ENCODE results near the gene MGAT2. TPM values are rescaled to one million over a fixed set of nuclear protein-coding genes. Genes with fewer than 3 reads are reported as not detected.

Gene MGAT2
- total and polyA plus RNA-seq, 4 donors, result 10.5 to 44.0 (median 28.7) TPM

DNA sequence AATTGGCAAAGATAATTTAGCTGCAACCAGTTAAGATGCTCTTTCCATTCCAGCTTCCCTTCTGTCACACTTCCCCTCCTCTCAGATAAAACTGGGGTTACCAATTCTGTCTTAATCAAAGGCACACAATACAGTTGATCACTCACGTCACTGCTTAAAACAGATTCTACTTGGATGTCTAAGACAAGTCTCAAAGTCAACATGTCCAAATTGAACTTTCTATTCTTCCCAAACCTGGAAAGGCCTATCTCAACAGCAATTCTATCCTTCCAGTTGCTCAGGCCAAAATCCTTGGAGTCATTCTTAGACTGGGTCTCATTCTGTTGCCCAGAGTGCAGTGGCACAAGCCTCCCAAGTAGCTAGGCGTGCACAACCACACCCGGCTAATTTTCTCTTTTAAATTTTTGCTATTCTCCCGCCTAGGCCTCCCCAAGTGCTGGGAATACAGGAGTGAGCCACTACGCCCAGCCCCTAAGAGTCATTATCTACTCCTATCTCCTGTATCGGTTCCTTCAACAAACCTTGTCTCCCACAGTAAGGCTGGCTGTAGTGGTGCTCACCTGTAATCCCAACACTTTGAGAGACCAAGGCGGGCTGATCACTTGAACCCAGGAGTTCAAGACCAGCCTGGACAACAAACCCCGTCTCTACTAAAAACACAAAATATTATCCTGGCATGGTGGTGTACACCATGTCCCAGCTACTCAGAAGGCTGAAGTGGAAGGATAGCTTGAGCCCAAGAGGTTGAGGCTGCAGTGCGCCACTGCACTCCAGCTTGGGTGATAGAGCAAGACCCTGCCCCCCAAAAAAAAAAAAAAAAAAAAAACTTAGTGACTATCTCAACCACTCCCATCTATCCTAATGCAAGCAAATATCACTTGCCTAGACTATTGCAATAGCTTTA is 39.1 kb upstream of the MGAT2 start:
- TF ChIP-seq, protein P1, sequence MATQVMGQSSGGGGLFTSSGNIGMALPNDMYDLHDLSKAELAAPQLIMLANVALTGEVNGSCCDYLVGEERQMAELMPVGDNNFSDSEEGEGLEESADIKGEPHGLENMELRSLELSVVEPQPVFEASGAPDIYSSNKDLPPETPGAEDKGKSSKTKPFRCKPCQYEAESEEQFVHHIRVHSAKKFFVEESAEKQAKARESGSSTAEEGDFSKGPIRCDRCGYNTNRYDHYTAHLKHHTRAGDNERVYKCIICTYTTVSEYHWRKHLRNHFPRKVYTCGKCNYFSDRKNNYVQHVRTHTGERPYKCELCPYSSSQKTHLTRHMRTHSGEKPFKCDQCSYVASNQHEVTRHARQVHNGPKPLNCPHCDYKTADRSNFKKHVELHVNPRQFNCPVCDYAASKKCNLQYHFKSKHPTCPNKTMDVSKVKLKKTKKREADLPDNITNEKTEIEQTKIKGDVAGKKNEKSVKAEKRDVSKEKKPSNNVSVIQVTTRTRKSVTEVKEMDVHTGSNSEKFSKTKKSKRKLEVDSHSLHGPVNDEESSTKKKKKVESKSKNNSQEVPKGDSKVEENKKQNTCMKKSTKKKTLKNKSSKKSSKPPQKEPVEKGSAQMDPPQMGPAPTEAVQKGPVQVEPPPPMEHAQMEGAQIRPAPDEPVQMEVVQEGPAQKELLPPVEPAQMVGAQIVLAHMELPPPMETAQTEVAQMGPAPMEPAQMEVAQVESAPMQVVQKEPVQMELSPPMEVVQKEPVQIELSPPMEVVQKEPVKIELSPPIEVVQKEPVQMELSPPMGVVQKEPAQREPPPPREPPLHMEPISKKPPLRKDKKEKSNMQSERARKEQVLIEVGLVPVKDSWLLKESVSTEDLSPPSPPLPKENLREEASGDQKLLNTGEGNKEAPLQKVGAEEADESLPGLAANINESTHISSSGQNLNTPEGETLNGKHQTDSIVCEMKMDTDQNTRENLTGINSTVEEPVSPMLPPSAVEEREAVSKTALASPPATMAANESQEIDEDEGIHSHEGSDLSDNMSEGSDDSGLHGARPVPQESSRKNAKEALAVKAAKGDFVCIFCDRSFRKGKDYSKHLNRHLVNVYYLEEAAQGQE (IDR thresholded peaks at IDR 0.05), result no peak
- TF ChIP-seq CTCF (IDR thresholded peaks at IDR 0.05; ENCODE audit: low read depth, low read length, missing input control) (no peak), FOXA1 (IDR thresholded peaks at IDR 0.05) (no peak), RAD21 (IDR thresholded peaks at IDR 0.05) (no peak), TAF1 (conservative IDR thresholded peaks at IDR 0.05) (no peak), GABPA (IDR thresholded peaks at IDR 0.05 in 1 of 2, conservative IDR thresholded peaks at IDR 0.05 in 1 of 2) (no peak), YY1 (IDR thresholded peaks at IDR 0.05) (no peak), EGR1 (IDR thresholded peaks at IDR 0.05; ENCODE audit: low read depth in 2 of 2) (no peak), HNF4G (IDR thresholded peaks at IDR 0.05) (no peak), MAX (IDR thresholded peaks at IDR 0.05) (no peak), NR2F2 (IDR thresholded peaks at IDR 0.05) (no peak), RXRA (IDR thresholded peaks at IDR 0.05) (no peak)
- TF ChIP-seq, protein P2, sequence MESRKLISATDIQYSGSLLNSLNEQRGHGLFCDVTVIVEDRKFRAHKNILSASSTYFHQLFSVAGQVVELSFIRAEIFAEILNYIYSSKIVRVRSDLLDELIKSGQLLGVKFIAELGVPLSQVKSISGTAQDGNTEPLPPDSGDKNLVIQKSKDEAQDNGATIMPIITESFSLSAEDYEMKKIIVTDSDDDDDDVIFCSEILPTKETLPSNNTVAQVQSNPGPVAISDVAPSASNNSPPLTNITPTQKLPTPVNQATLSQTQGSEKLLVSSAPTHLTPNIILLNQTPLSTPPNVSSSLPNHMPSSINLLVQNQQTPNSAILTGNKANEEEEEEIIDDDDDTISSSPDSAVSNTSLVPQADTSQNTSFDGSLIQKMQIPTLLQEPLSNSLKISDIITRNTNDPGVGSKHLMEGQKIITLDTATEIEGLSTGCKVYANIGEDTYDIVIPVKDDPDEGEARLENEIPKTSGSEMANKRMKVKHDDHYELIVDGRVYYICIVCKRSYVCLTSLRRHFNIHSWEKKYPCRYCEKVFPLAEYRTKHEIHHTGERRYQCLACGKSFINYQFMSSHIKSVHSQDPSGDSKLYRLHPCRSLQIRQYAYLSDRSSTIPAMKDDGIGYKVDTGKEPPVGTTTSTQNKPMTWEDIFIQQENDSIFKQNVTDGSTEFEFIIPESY (IDR thresholded peaks at IDR 0.05), result no peak
- TF ChIP-seq, protein P3, sequence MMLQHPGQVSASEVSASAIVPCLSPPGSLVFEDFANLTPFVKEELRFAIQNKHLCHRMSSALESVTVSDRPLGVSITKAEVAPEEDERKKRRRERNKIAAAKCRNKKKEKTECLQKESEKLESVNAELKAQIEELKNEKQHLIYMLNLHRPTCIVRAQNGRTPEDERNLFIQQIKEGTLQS (IDR thresholded peaks at IDR 0.05), result no peak
- peaks cover 4 to 16% (median 7%) of the 10 kb centered on the region in 4 donors for H3K4me1 ChIP-seq (ENCODE audit: control insufficient read depth in 4 of 4, insufficient read depth in 4 of 4, low read length in 3 of 4)
- no peak overlapping the region for H3K27ac ChIP-seq (ENCODE audit: low read depth in 1 of 2, low read length in 2 of 2)
- WGBS, result 94% methylated on average over 9 of the region's 9 CpGs
- no peaks in the 10 kb centered on the region for H3K9me3 ChIP-seq (ENCODE audit: control insufficient read depth in 4 of 4, low read length in 3 of 4)
- H3K27me3 ChIP-seq (ENCODE audit: control insufficient read depth in 4 of 4, insufficient read depth in 4 of 4, low read length in 3 of 4), result no peaks in the 10 kb centered on the region
- no peak for DNase-seq (ENCODE audit: low spot score)
- H3K9ac ChIP-seq (ENCODE audit: low read depth in 1 of 2, low read length in 2 of 2), result no peak overlapping the region
- no peak overlapping the region for H3K4me3 ChIP-seq (ENCODE audit: low read depth in 1 of 3, low read length in 3 of 3)
- H3K36me3 ChIP-seq (ENCODE audit: control insufficient read depth in 4 of 4, insufficient read depth in 3 of 4, low read depth in 1 of 4, low read length in 3 of 4), result peaks cover 3 to 28% (median 25%) of the 10 kb centered on the region in 4 donors

All from liver (tissue), 9 donors.